NCI-H1417 (cell line): ENCODE measurements around the gene MEIS2.

Experiments used
- DNase-seq, 3 experiments: peaks; one replicate each; lab custom pipeline; 2025; lab: John Stamatoyannopoulos, UW

The MEIS2 gene

GRCh38 chr15:36879568-36880222, 220.7 kb downstream of the MEIS2 start:
- peak in 1 of 3 experiments; percentile 58 for DNase-seq

DNA sequence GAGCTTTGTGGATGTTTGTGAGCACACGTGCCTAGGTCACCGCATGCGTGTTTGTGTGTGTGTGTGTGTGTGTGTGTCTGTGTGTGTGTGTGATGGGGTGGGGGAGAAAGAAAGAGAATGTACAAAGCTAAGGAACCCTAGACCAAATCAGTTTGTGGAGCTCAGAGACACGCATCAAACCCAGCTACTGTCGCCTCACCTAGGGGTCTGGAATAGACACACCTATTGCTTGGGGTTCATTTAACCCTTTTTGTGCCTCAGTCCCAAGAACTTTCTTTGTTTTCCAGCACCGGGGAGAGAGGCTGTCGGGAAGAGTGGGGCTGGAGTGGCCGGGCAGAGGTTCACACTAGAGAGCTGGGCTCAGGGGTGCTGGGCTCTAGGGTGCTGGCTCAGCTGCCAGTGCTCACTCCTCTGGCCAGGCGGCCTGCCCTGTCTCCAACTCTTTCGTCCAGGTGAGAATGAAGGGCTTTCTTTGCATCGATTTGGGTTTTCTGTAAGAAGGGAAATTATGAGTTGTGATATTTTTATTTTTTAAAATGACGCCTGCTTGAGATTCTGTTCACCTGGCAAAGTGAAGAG, 221.6 kb downstream of the MEIS2 start:
- no peak for DNase-seq

GRCh38 chr15:36877796-36878683, 222.3 kb downstream of the MEIS2 start:
- DNase-seq: no peak

- DNase-seq: no peak
These were observed 223.1 kb downstream of the MEIS2 start for GRCh38 chr15:36877294-36877693.

GRCh38 chr15:36875740-36876334, 224.5 kb downstream of the MEIS2 start:
- no peak for DNase-seq

GRCh38 chr15:36874930-36875329, 225.4 kb downstream of the MEIS2 start:
- no peak for DNase-seq

GRCh38 chr15:36867436-36867835, 232.9 kb downstream of the MEIS2 start:
- DNase-seq: no peak

DNA sequence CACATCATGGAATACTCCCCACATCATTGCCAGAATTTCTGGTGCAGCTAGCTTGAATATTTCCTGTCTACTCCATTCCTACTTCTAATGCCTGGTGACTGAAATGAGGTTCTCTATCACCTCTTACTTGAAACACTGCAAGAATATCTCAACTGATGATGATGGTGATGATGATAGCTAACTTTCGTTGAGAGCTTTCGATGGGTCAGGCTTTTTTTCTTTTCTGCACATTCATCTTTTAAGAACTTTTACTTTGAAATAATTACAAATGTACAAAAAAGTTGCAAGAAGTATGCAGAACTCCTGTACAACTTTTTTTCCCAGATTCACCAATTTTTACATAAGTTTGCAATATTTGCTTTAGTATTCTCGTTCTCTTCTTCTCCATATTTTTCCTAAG, 233.5 kb downstream of the MEIS2 start:
- DNase-seq: no peak

- peak in 2 of 3 experiments; percentile 21 to 50 for DNase-seq
These were observed 236.8 kb downstream of the MEIS2 start for GRCh38 chr15:36863570-36863969.

GRCh38 chr15:36860792-36861191, 239.6 kb downstream of the MEIS2 start:
- DNase-seq: no peak

DNA sequence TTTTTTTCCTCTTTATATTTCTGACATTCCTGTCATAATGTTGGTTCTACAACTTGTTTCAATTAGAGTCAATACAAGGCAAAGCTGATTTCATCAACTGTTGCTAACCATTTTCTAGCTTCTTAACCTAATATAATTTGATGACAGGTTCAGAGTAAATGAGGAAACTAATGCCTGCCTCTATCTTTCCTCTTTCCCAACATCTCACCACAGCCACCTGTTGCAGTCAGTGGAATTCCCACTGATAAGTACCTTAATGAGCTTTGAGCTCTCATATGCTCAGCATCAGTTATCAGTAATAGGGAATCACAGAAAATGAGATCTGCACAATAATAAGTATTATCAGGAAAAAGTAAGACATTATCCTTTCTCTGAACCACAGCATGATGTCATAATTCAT, 241.9 kb downstream of the MEIS2 start:
- DNase-seq: no peak

- no peak for DNase-seq
These were observed 243.9 kb downstream of the MEIS2 start for GRCh38 chr15:36856339-36856973.

GRCh38 chr15:36850864-36851263, 249.5 kb downstream of the MEIS2 start:
- DNase-seq: no peak

DNA sequence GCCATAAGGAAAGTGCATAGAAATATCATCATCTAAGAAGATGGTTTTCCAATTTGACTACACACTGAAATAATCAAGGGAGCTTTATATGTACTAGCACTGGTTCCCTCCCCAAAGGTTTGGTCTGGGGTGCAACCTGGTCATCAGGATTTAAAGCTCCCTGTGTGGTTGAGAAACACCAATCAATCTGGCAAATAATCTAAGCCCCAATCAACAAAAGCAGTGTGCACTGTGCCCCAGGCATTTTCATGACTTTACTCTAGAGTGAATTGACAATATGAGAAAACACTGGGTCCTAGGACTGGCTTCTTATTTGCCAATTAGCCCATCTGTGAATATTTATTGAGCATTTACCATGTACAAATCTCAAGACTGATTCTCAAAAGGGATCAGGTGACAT, 255.1 kb downstream of the MEIS2 start:
- peak in 1 of 3 experiments; percentile 38 for DNase-seq

GRCh38 chr15:36844534-36844998, 255.8 kb downstream of the MEIS2 start:
- DNase-seq: peak; percentile 43 to 83 (median 64)

GRCh38 chr15:36843822-36844221, 256.5 kb downstream of the MEIS2 start:
- DNase-seq: no peak

GRCh38 chr15:36841193-36841592, 259.2 kb downstream of the MEIS2 start:
- DNase-seq: no peak
